ENCODE measurements around the gene PCDHAC1.

The PCDHAC1 gene

DNA sequence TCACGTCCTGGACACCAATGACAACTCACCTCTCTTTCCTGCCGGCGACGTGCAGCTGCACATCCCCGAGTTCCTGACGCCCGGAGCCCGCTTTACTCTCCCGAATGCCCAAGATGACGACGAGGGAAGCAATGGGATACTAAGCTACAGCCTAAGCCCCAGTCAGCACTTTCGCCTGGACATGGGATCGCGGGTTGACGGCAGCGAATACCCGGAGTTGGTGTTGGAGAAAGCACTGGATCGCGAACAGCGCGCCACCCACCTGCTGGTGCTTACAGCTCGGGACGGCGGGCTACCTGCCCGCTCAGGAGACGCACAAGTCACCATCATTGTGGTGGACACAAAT, 1.1 kb downstream of the PCDHAC1 start:
- peak overlapping the region; percentile 45 for H3K4me3 ChIP-seq (ENCODE audit: low read length)
- no peaks in the 10 kb centered on the region for H3K9me3 ChIP-seq (ENCODE audit: control insufficient read depth, low read length)
- H3K36me3 ChIP-seq (ENCODE audit: control insufficient read depth, insufficient read depth, low read length): no peaks in the 10 kb centered on the region
- H3K9ac ChIP-seq (ENCODE audit: low read length): no peak overlapping the region
- peaks cover 7% of the 10 kb centered on the region for H3K4me1 ChIP-seq (ENCODE audit: control insufficient read depth, insufficient read depth, low read length)
- peaks cover 31% of the 10 kb centered on the region for H3K27me3 ChIP-seq (ENCODE audit: control insufficient read depth, insufficient read depth, low read length)

GRCh38 chr5:140934964-140935606, 9.0 kb downstream of the PCDHAC1 start:
- Histone ChIP-seq H3K36me3 (ENCODE audit: control insufficient read depth, insufficient read depth, low read length) (no peaks in the 10 kb centered on the region), H3K4me3 (ENCODE audit: low read length) (no peak overlapping the region), H3K9me3 (ENCODE audit: control insufficient read depth, low read length) (no peaks in the 10 kb centered on the region), H3K27me3 (ENCODE audit: control insufficient read depth, insufficient read depth, low read length) (no peaks in the 10 kb centered on the region), H3K9ac (ENCODE audit: low read length) (no peak overlapping the region), H3K4me1 (ENCODE audit: control insufficient read depth, insufficient read depth, low read length) (no peaks in the 10 kb centered on the region)

DNA sequence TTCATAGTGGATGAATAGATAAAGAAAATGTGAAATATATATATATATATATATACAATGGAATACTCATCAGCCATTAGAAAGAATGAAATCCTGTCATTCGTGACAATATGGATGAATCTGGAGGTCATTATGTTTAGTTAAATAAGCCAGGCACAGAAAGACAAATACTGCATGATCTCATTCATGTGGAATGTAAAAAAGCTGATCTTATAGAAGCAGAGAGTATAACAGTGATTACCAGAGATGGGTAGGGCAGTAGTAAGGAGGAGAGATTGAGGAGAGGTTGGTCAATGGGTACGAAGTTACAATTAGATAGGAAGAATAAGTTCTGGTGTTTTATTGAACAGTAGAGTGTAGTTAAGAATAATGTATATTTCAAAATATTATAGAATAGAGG, 20.5 kb downstream of the PCDHAC1 start:
- Histone ChIP-seq H3K4me3 (ENCODE audit: low read length) (no peak overlapping the region), H3K27me3 (ENCODE audit: control insufficient read depth, insufficient read depth, low read length) (no peaks in the 10 kb centered on the region), H3K9ac (ENCODE audit: low read length) (no peak overlapping the region), H3K36me3 (ENCODE audit: control insufficient read depth, insufficient read depth, low read length) (no peaks in the 10 kb centered on the region), H3K4me1 (ENCODE audit: control insufficient read depth, insufficient read depth, low read length) (no peaks in the 10 kb centered on the region), H3K9me3 (ENCODE audit: control insufficient read depth, low read length) (no peaks in the 10 kb centered on the region)

DNA sequence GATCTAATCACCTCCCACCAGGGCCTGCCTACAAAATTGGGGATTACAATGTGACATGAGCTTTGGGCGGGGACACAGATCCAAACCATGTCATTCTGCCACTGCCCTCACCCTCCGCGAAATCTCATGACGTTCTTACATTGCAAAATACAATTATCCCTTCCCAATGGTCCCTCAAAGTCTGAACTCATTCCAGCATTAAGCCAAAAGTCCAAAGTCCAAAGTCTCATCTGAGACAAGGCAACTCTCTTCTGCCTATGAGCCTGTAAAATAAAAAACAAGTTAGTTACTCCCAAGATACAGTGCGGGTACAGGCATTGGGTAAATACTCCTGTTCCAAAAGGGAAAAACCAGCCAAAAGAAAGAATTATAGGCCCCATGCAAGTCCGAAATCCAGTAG, 25.5 kb downstream of the PCDHAC1 start:
- no peaks in the 10 kb centered on the region for H3K27me3 ChIP-seq (ENCODE audit: control insufficient read depth, insufficient read depth, low read length)
- H3K9me3 ChIP-seq (ENCODE audit: control insufficient read depth, low read length): no peaks in the 10 kb centered on the region
- H3K9ac ChIP-seq (ENCODE audit: low read length): no peak overlapping the region
- H3K4me3 ChIP-seq (ENCODE audit: low read length): no peak overlapping the region
- no peaks in the 10 kb centered on the region for H3K4me1 ChIP-seq (ENCODE audit: control insufficient read depth, insufficient read depth, low read length)
- no peaks in the 10 kb centered on the region for H3K36me3 ChIP-seq (ENCODE audit: control insufficient read depth, insufficient read depth, low read length)

DNA sequence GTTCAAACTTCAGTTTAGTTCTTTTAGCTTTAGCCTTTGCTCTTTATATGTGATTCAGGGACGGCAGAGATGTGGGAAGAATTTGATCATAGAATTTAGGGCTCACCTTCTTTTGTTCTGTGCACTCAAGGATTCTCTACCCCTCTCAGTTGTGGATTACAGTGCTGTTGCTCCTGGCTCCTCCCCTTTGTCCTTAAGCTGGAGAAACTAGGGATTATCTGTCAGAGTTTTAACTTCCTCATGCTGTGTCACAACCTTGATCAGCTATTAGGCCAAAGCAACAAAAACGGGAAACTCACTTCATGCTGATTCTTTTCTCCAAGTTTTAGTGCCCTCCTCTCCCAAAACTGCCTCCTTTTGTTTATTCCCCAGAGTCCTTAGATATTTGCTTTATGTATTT, 27.1 kb downstream of the PCDHAC1 start:
- Histone ChIP-seq H3K4me3 (ENCODE audit: low read length) (no peak overlapping the region), H3K4me1 (ENCODE audit: control insufficient read depth, insufficient read depth, low read length) (no peaks in the 10 kb centered on the region), H3K27me3 (ENCODE audit: control insufficient read depth, insufficient read depth, low read length) (no peaks in the 10 kb centered on the region), H3K9me3 (ENCODE audit: control insufficient read depth, low read length) (no peaks in the 10 kb centered on the region), H3K36me3 (ENCODE audit: control insufficient read depth, insufficient read depth, low read length) (no peaks in the 10 kb centered on the region), H3K9ac (ENCODE audit: low read length) (no peak overlapping the region)

DNA sequence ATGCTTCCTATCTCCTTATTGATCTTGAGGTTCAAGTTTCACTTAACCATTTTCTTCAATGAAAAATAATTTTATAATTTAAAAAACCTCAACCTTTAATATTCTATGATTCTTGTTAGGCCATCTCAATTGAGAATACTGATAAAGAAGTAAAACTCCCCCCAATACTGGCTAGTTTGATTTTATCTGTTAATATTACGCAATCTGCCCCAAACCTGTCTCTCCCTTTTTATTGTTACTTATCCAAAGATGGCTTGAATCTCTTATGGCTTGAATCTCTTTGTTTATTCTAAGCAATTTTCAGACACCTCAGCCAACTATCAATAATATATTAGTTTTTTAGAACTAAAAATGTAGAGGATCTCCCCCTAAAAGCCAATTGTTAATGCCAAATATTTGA, 36.1 kb downstream of the PCDHAC1 start:
- H3K36me3 ChIP-seq (ENCODE audit: control insufficient read depth, insufficient read depth, low read length): no peaks in the 10 kb centered on the region
- H3K27me3 ChIP-seq (ENCODE audit: control insufficient read depth, insufficient read depth, low read length): peaks cover 14% of the 10 kb centered on the region
- H3K4me1 ChIP-seq (ENCODE audit: control insufficient read depth, insufficient read depth, low read length): peaks cover 1% of the 10 kb centered on the region
- H3K9ac ChIP-seq (ENCODE audit: low read length): no peak overlapping the region
- no peaks in the 10 kb centered on the region for H3K9me3 ChIP-seq (ENCODE audit: control insufficient read depth, low read length)
- H3K4me3 ChIP-seq (ENCODE audit: low read length): no peak overlapping the region

DNA sequence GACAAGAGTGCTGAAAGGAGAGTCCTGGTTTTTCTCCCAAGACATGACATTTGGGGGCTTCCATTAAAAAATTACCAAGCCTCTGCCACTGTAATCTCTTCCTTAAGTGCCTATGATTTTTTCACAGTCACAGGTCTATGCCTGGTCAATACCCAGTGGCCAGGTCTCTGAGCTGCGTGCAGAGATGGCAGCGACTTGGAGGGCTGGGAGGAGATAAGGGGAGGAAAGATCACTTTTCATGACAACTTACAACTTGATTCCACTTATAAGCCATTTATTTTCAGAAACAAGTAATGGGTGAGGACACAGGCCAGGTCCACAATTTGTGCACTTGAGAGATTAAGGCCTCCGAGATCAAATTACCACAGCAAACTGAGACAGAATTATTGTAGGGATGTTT, 38.3 kb downstream of the PCDHAC1 start:
- Histone ChIP-seq H3K9me3 (ENCODE audit: control insufficient read depth, low read length) (no peaks in the 10 kb centered on the region), H3K36me3 (ENCODE audit: control insufficient read depth, insufficient read depth, low read length) (no peaks in the 10 kb centered on the region), H3K4me1 (ENCODE audit: control insufficient read depth, insufficient read depth, low read length) (peaks cover 3% of the 10 kb centered on the region), H3K9ac (ENCODE audit: low read length) (no peak overlapping the region), H3K27me3 (ENCODE audit: control insufficient read depth, insufficient read depth, low read length) (peaks cover 30% of the 10 kb centered on the region), H3K4me3 (ENCODE audit: low read length) (no peak overlapping the region)

DNA sequence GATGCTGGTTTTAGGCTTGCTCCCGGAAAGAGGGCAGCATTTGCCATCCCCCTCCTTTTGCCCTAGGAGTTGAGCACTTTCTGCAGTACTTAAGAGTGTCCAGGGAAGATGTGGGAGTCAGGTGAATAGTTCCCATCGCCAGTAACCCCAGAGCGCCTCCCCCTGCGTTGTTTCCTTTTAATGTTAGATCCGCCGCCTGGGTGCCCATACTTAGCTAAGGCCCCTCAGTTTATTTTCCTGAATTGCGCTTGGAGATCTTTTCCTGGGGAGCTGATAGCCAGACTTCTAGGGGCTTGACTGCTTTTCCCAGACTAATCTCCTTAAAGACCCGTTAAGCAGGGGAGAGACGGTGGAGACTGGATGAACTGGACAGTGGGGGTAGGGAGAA, 39.8 kb downstream of the PCDHAC1 start:
- peak overlapping the region; percentile 34 for H3K9ac ChIP-seq (ENCODE audit: low read length)
- H3K4me1 ChIP-seq (ENCODE audit: control insufficient read depth, insufficient read depth, low read length): peaks cover 3% of the 10 kb centered on the region
- H3K27me3 ChIP-seq (ENCODE audit: control insufficient read depth, insufficient read depth, low read length): peaks cover 30% of the 10 kb centered on the region
- no peak overlapping the region for H3K4me3 ChIP-seq (ENCODE audit: low read length)
- no peaks in the 10 kb centered on the region for H3K9me3 ChIP-seq (ENCODE audit: control insufficient read depth, low read length)
- no peaks in the 10 kb centered on the region for H3K36me3 ChIP-seq (ENCODE audit: control insufficient read depth, insufficient read depth, low read length)

- no peaks in the 10 kb centered on the region for H3K9me3 ChIP-seq (ENCODE audit: control insufficient read depth, low read length)
- no peaks in the 10 kb centered on the region for H3K36me3 ChIP-seq (ENCODE audit: control insufficient read depth, insufficient read depth, low read length)
- H3K27me3 ChIP-seq (ENCODE audit: control insufficient read depth, insufficient read depth, low read length): peaks cover 30% of the 10 kb centered on the region
- peaks cover 3% of the 10 kb centered on the region for H3K4me1 ChIP-seq (ENCODE audit: control insufficient read depth, insufficient read depth, low read length)
- peak within 1 kb of the TSS; percentile 34 for H3K9ac ChIP-seq (ENCODE audit: low read length)
- H3K4me3 ChIP-seq (ENCODE audit: low read length): no peak within 1 kb of the TSS
Measured at GRCh38 chr5:140966293-140967225, 40.5 kb downstream of the PCDHAC1 start, which contains the start of gene PCDHAC2. Gene PCDHAC2 (plus strand): TSS chr5:140966476. CDS start chr5:140966767, 291 bp downstream.

- Histone ChIP-seq H3K36me3 (ENCODE audit: control insufficient read depth, insufficient read depth, low read length) (no peaks in the 10 kb centered on the region), H3K27me3 (ENCODE audit: control insufficient read depth, insufficient read depth, low read length) (peaks cover 30% of the 10 kb centered on the region), H3K9me3 (ENCODE audit: control insufficient read depth, low read length) (no peaks in the 10 kb centered on the region), H3K4me3 (ENCODE audit: low read length) (no peak overlapping the region), H3K4me1 (ENCODE audit: control insufficient read depth, insufficient read depth, low read length) (peaks cover 3% of the 10 kb centered on the region), H3K9ac (ENCODE audit: low read length) (no peak overlapping the region)
Measured at GRCh38 chr5:140967226-140967893, 41.3 kb downstream of the PCDHAC1 start.

DNA sequence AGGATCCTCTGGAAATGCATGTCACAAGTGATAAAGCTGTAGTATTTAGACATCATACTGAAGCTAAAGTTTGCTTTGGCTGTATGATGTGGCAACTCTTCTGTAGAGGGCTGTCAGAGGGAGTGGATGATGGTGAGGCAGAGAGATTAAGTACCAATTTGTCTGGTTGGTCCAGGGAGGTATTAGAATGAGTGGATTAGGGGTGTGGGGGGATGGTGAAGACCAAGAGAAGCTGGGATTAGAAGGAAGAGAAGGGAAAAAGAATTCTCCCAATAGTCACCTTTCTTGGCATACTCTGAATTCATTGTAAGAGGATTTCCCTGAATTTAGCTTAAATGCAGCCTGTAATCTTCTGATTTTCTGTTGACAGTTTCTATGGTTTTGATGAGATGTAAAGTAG, 43.8 kb downstream of the PCDHAC1 start:
- peaks cover 3% of the 10 kb centered on the region for H3K4me1 ChIP-seq (ENCODE audit: control insufficient read depth, insufficient read depth, low read length)
- H3K27me3 ChIP-seq (ENCODE audit: control insufficient read depth, insufficient read depth, low read length): peaks cover 30% of the 10 kb centered on the region
- no peaks in the 10 kb centered on the region for H3K36me3 ChIP-seq (ENCODE audit: control insufficient read depth, insufficient read depth, low read length)
- H3K9ac ChIP-seq (ENCODE audit: low read length): no peak overlapping the region
- no peaks in the 10 kb centered on the region for H3K9me3 ChIP-seq (ENCODE audit: control insufficient read depth, low read length)
- no peak overlapping the region for H3K4me3 ChIP-seq (ENCODE audit: low read length)

DNA sequence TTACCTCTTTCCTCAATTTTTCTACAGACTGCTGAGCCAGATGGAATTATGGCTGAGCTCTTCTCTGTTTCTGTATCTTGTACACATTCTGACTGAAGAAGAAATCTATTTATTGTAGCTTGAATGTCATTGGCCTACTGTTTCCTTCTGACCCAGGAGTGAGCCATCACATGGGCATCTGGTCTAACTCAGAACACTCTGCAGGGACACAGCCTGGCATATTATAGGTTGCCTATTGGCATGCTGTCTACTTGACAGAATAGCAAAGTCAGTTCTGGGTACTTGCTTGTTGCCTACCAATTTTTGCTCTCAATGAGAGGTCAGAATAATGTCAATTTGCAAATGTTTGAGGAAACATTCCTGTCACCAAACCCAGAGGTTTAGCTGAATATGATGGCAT, 47.5 kb downstream of the PCDHAC1 start:
- peaks cover 2% of the 10 kb centered on the region for H3K27me3 ChIP-seq (ENCODE audit: control insufficient read depth, insufficient read depth, low read length)
- H3K9ac ChIP-seq (ENCODE audit: low read length): no peak overlapping the region

More for the DNA sequence above, 47.5 kb downstream of the PCDHAC1 start:
- Histone ChIP-seq H3K9me3 (ENCODE audit: control insufficient read depth, low read length) (no peaks in the 10 kb centered on the region), H3K4me1 (ENCODE audit: control insufficient read depth, insufficient read depth, low read length) (no peaks in the 10 kb centered on the region), H3K36me3 (ENCODE audit: control insufficient read depth, insufficient read depth, low read length) (no peaks in the 10 kb centered on the region), H3K4me3 (ENCODE audit: low read length) (no peak overlapping the region)

Data from mucosa of stomach (tissue), 1 donor.